Immature natural killer cell (primary cell): ENCODE data around the gene F12. TPM values are rescaled to one million over a fixed set of nuclear protein-coding genes. Genes with fewer than 3 reads are reported as not detected.

Experiments
- DNase-seq, 3 donors: peaks; one replicate each; pipeline ENCODE4 v3.0.0; 2022; ENCODE audit warnings: mixed read lengths in 1 of 3
- H3K27ac Mint-ChIP-seq, 6 donors: one replicate each; pipeline ENCODE4 v1.8.0; 2020; ENCODE audit warnings: mixed read lengths in 6 of 6, mild to moderate bottlenecking in 5 of 6, inconsistent platforms in 4 of 6, moderate library complexity in 3 of 6
- H3K27me3 Mint-ChIP-seq, 3 donors: one replicate each; pipeline ENCODE4 v1.8.0; 2020 to 2021; ENCODE audit warnings: low read depth in 3 of 3, mild to moderate bottlenecking in 3 of 3, mixed read lengths in 3 of 3, moderate library complexity in 3 of 3, inconsistent platforms in 1 of 3
- H3K36me3 Mint-ChIP-seq, 3 donors: one replicate each; pipeline ENCODE4 v1.8.0; 2020; ENCODE audit warnings: mixed read lengths in 3 of 3, inconsistent platforms in 2 of 3, mild to moderate bottlenecking in 2 of 3
- H3K4me1 Mint-ChIP-seq, 2 donors: one replicate each; pipeline ENCODE4 v1.8.0; 2020; ENCODE audit warnings: inconsistent platforms in 2 of 2, mild to moderate bottlenecking in 2 of 2, mixed read lengths in 2 of 2, moderate library complexity in 1 of 2
- H3K4me3 Mint-ChIP-seq, 5 donors: one replicate each; pipeline ENCODE4 v1.8.0; 2020; ENCODE audit warnings: mild to moderate bottlenecking in 5 of 5, mixed read lengths in 5 of 5, inconsistent platforms in 3 of 5, moderate library complexity in 3 of 5
- H3K9me3 Mint-ChIP-seq, 6 donors: one replicate each; pipeline ENCODE4 v1.8.0; 2020; ENCODE audit warnings: mild to moderate bottlenecking in 6 of 6, mixed read lengths in 6 of 6, inconsistent platforms in 4 of 6, moderate library complexity in 3 of 6
- polyA plus RNA-seq, 3 donors: library from polyadenylated mRNA; unstranded; fragments of 300-500 nt; fragmentation: Illumina TruSeq; gene quantifications; one replicate each; pipeline ENCODE4 v1.2.3, GENCODE V29; 2021

The F12 gene
- polyA plus RNA-seq, 3 donors from 2014 or later, result 1.3 to 2.3 TPM; not detected in 1

DNA sequence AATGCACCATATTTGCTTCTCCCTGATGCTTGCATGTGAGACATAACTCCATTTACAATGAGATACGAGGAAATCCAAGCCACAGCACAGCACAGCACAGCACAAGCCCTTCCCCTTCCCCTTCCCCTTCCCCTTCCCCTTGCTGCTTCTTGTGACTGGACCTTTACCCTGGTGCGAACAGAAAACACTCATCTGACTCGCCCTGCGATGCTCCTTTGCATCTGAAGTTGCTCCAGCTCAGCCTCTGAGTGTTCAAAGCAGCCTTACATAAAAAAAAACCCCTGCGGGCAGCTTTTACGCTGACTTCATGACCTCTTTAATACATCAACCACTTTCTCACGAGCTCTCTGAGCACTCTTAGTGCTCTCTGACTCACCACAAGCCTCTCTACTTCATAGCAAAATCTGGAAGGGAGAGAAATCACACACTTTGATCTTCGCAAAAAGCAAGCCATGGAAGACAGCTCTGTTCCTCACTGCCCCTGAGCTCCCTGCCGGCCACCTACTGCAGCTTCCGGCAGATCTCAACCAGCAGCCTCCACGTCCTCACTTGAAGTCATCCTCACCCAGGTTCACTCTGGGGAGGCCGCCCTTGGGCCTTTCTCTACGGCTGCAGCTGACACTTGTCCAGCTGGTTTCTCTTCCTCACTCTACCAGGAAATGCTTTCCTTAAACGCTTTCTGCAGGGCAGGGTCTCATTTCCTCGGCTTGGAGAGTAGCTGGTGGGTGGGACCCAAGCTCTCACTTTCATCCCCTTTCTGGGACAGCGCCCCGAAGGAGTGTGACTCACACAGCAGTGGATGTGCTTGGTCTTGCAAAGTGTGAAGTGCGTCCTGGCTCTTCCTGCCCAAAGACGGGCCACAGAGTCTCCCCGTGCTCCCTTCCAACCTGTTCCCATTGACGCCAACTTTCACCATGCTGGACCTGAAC lies 19.9 kb downstream of the F12 start:
- Mint-ChIP-seq H3K4me3 (peak overlapping the region; percentile 7 to 84 (median 60)), H3K4me1 (peaks cover 36 to 45% of the 10 kb centered on the region in 2 donors), H3K27me3 (peaks cover 5 to 12% (median 12%) of the 10 kb centered on the region in 3 donors), H3K9me3 (no peaks in the 10 kb centered on the region), H3K36me3 (no peaks in the 10 kb centered on the region), H3K27ac (peak overlapping the region; percentile 81 to 97 (median 91))
- peak; percentile 51 to 78 (median 57) for DNase-seq

DNA sequence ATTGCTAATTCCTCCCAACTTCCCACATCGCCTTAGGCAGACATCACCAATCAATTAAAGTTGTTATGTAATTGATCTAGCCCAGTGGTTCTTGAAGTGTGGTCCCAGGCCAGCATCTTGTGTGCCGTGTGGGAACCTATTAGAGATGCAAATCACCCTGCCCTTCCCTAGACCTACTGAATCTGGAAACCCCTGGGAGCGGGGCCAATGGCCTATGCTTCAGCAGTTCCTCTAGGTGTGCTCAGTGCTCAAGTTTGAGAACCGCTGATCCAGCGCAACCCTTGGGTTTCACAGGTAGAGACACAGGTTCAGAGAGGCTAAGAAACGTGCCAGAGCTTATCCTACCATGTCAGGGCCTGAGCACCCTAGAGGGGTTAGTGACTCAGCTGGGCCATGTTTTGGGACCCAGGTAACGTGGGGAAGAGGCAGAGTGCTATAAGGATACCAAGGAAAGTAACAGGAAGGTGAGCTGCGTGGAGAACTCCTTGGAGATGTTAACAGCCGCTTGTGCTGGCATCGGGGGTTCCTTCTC lies 20.8 kb downstream of the F12 start:
- H3K36me3 Mint-ChIP-seq, result no peaks in the 10 kb centered on the region
- H3K4me3 Mint-ChIP-seq, result peak overlapping the region in 3 of 5 donors; percentile 22 to 84 (median 72)
- H3K4me1 Mint-ChIP-seq, result peaks cover 36 to 48% of the 10 kb centered on the region in 2 donors
- no peak for DNase-seq
- H3K27me3 Mint-ChIP-seq, result peaks cover 5 to 12% (median 12%) of the 10 kb centered on the region in 3 donors
- no peaks in the 10 kb centered on the region for H3K9me3 Mint-ChIP-seq
- H3K27ac Mint-ChIP-seq, result peak overlapping the region; percentile 81 to 97 (median 91)

DNA sequence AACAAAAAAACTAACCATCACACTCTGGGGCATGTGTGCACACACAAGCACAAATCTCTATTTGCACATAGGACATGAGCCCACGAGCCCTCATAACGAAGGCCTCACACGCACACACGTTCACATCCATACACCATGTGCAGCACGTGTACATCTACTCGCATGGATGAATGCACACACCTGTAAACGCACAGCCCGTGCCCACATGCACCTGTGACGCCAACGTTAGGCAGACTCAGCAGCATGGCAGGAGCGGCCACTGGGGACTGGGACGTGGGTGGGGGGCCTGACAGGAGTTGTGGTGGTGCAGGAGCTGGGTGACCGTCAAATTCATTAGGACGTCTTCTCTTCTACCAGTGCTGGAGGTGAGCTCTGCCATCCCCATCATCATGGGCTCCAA lies 22.0 kb downstream of the F12 start:
- H3K36me3 Mint-ChIP-seq, result no peaks in the 10 kb centered on the region
- peaks cover 36 to 48% of the 10 kb centered on the region in 2 donors for H3K4me1 Mint-ChIP-seq
- no peak for DNase-seq
- H3K4me3 Mint-ChIP-seq, result peak overlapping the region in 2 of 5 donors; percentile 11 to 49
- peak overlapping the region in 1 of 6 donors; percentile 39 for H3K27ac Mint-ChIP-seq
- H3K27me3 Mint-ChIP-seq, result peaks cover 4 to 12% (median 12%) of the 10 kb centered on the region in 3 donors
- H3K9me3 Mint-ChIP-seq, result no peaks in the 10 kb centered on the region

DNA sequence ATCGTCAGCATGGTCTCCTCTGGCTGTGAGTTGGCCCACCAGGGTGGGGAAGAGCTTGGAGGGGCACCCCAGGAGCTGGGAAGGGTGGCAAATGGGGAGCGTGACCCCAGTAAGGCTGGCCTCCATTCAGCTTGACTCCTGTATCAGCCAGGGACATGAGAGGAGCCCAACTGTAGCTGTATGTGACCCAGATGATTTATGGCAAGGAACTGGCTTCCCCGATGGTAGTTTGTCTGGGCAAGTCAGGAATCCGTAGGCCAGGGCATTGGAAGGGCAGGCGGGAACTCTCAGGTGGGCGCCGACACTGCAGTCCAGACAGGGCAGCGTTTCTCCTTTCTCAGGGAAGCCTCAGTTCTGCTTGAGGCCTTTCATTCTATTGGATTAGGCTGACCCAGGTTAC lies 22.8 kb downstream of the F12 start:
- DNase-seq, result no peak
- Mint-ChIP-seq H3K9me3 (no peaks in the 10 kb centered on the region), H3K27ac (no peak overlapping the region), H3K4me1 (peaks cover 36 to 48% of the 10 kb centered on the region in 2 donors), H3K27me3 (peaks cover 4 to 12% (median 12%) of the 10 kb centered on the region in 3 donors), H3K4me3 (peak overlapping the region in 1 of 5 donors; percentile 29), H3K36me3 (no peaks in the 10 kb centered on the region)

DNA sequence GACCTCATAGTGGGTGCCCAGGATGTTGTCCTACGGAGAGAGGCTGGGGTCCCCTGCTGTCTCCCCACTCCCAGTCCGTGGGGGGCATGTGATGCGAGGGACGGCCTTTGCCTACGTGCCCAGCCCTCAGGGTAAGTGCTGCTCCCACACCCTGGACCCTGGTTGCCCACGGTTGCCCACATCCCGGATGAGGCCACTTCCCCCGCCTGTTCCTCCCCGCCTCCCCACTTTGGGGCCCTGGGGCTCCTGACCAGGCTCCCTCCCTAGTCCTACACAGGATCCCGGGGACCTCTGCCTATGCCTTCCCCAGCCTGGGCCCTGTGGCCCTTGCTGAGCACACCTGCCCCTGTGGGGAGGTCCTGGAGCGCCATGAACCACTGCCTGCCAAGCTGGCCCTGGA lies 23.6 kb downstream of the F12 start:
- no peak for DNase-seq
- H3K4me1 Mint-ChIP-seq, result peaks cover 36 to 41% of the 10 kb centered on the region in 2 donors
- H3K27me3 Mint-ChIP-seq, result peaks cover 6 to 12% (median 6%) of the 10 kb centered on the region in 3 donors
- H3K9me3 Mint-ChIP-seq, result no peaks in the 10 kb centered on the region
- H3K36me3 Mint-ChIP-seq, result no peaks in the 10 kb centered on the region
- peak overlapping the region in 1 of 6 donors; percentile 89 for H3K27ac Mint-ChIP-seq
- peak overlapping the region in 4 of 5 donors; percentile 0 to 75 (median 58) for H3K4me3 Mint-ChIP-seq

DNA sequence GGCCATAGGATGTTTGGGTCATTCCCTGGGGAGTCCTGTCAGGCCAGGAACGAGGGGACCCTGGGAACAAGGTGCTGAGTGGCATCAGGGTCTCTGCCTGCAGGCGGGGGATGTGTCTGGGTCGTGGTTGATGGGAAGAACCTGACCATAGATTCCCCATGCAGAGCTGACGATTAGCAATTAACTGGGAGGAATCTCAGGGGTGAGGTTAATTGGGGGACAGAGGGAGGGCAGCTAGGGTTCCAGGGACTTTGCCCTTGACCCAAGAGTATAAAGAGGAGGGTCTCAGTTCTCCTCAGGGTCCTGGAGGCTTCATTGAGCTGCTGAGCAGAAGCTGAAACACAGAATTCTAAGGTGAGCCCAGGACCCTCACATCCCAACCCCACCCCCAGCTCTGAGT lies 25.2 kb downstream of the F12 start, which contains the start of gene SLC34A1:
SLC34A1 (plus strand) TSS at position 301 of the 400 bp plus-strand sequence. CDS start 1,308 bp downstream, outside the sequence.
- H3K36me3 Mint-ChIP-seq, result no peaks in the 10 kb centered on the region
- peak within 1 kb of the TSS in 2 of 6 donors; percentile 70 to 89 for H3K27ac Mint-ChIP-seq
- H3K9me3 Mint-ChIP-seq, result no peaks in the 10 kb centered on the region
- peak within 1 kb of the TSS in 4 of 5 donors; percentile 0 to 75 (median 58) for H3K4me3 Mint-ChIP-seq
- DNase-seq, result no peak
- H3K4me1 Mint-ChIP-seq, result peaks cover 20 to 25% of the 10 kb centered on the region in 2 donors
- peaks cover 3 to 9% (median 4%) of the 10 kb centered on the region in 3 donors for H3K27me3 Mint-ChIP-seq

DNA sequence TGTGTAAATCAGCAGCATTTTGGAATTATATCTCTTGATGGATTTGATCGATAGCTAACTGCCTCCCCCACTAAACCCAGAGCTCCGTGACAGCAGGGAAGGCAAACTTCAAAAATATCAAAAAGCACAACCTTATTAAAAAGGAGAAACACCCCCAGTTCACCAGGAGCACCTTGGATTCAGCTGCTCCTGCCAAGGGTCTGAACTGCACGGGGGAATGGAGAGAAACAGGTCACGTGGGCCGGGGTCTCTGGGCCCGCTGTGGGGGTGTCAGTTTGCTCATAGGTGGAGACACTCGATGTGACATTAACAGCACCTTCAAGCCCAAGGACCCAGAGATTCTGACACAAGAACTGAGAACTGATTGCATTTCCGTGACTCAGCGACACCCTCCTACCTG lies 26.2 kb downstream of the F12 start:
- Mint-ChIP-seq H3K9me3 (no peaks in the 10 kb centered on the region), H3K4me3 (no peak overlapping the region), H3K27me3 (peaks cover 0 to 7% (median 4%) of the 10 kb centered on the region in 3 donors), H3K27ac (peak overlapping the region in 1 of 6 donors; percentile 57), H3K4me1 (peaks cover 11 to 16% of the 10 kb centered on the region in 2 donors), H3K36me3 (no peaks in the 10 kb centered on the region)
- DNase-seq, result no peak

DNA sequence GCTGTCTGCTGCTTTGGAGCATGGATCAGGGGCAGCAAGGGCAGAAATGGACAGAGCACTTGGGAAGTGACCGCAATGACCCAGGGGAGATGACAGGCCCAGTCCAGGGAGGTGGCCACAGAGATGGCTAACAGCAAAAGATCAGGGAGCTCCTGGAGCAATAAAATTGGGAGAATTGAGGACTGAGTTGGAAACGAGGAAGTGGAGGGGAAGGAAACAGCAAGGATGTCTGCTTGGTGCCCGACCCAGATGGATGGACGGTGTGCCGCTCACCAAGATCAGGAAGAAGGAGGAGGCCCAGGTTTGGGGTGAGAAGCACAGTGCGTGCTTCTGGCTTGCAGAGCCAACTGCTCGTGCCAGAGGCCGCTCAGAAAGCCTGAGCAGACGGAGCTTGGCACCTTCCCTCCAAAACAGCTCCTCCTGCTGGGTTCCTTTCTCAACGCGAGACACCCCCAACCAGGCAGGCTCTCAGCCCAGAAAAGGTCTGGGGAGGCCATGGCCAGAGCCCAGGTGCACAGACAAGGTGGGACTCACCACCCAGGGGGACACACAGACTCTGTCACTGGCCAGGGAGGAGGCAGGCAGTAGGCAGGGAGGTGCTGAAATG lies 26.8 kb downstream of the F12 start:
- H3K4me3 Mint-ChIP-seq, result no peak overlapping the region
- DNase-seq, result no peak
- no peaks in the 10 kb centered on the region for H3K36me3 Mint-ChIP-seq
- H3K4me1 Mint-ChIP-seq, result peaks cover 9 to 13% of the 10 kb centered on the region in 2 donors
- peaks cover 0 to 7% (median 4%) of the 10 kb centered on the region in 3 donors for H3K27me3 Mint-ChIP-seq
- H3K27ac Mint-ChIP-seq, result no peak overlapping the region
- no peaks in the 10 kb centered on the region for H3K9me3 Mint-ChIP-seq

DNA sequence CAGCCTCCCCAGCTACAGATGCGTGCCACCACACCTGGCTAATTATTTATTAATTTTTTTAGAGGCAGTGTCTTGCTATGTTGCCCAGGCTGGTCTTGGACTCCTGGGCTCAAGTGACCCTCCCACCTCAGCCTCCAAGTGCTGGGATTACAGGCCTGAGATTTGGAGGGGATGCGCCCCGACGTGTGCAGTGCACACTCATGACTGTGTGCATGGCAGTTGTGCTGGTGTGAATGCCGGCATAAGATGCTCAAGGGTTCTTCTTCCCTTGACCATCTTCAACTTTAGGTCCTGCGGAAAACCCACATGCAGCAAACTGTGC lies 28.6 kb downstream of the F12 start:
- peaks cover 1 to 7% (median 4%) of the 10 kb centered on the region in 3 donors for H3K27me3 Mint-ChIP-seq
- no peak overlapping the region for H3K27ac Mint-ChIP-seq
- no peak overlapping the region for H3K4me3 Mint-ChIP-seq
- H3K9me3 Mint-ChIP-seq, result no peaks in the 10 kb centered on the region
- no peak for DNase-seq
- H3K36me3 Mint-ChIP-seq, result no peaks in the 10 kb centered on the region
- H3K4me1 Mint-ChIP-seq, result peaks cover 9 to 13% of the 10 kb centered on the region in 2 donors

DNA sequence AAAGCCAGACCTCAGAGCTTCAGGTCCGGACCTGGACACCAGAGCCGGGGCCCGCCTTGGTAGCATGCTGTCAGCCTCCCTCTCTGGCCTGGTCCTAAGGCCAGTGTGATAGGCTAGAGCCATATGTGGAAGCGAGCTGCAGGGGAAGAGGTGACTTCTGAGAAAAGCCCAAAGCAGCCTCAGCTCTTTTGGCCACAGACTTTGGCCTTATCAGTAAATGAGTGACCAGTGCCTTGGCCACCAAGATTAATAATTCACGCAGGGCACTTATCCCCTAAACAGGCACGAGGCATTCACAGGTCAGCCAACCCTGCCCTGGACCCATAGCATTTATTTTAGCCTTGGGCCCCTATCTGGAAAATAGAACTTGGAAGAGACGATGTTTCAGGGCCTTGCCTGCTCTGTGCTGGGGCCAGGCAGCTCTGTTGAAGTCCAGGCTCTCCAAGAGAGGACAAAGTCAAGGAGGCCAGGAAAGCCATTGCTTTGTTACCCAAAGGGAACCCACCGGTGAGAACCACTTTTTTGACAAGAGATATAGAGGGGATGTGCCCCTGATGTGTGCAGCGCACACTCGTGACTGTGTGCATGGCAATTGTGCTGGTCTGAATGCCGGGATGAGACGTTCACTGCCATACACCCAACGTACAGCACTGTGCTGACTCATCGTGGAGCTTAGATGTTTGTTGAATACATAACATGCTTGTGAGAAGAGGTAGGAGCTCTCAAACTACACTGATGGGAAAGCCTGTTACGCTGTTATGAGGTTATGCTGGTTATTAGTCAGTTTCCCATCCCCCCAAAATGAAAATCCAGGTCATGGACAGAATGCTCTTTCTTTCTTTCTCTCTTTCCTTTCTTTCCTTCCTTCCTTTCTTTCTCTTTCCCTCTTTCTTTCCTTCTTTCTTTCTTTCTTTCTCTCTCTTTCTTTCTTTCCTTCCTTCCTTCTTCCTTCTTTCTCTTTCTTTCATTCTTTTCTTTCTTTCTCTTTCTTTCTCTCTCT lies 30.2 kb downstream of the F12 start:
- H3K4me3 Mint-ChIP-seq, result no peak overlapping the region
- DNase-seq, result no peak
- peaks cover 1 to 4% (median 2%) of the 10 kb centered on the region in 3 donors for H3K27me3 Mint-ChIP-seq
- H3K9me3 Mint-ChIP-seq, result no peaks in the 10 kb centered on the region
- peaks cover 0 to 3% of the 10 kb centered on the region in 2 donors for H3K4me1 Mint-ChIP-seq
- H3K27ac Mint-ChIP-seq, result peak overlapping the region in 1 of 6 donors; percentile 38
- H3K36me3 Mint-ChIP-seq, result no peaks in the 10 kb centered on the region

DNA sequence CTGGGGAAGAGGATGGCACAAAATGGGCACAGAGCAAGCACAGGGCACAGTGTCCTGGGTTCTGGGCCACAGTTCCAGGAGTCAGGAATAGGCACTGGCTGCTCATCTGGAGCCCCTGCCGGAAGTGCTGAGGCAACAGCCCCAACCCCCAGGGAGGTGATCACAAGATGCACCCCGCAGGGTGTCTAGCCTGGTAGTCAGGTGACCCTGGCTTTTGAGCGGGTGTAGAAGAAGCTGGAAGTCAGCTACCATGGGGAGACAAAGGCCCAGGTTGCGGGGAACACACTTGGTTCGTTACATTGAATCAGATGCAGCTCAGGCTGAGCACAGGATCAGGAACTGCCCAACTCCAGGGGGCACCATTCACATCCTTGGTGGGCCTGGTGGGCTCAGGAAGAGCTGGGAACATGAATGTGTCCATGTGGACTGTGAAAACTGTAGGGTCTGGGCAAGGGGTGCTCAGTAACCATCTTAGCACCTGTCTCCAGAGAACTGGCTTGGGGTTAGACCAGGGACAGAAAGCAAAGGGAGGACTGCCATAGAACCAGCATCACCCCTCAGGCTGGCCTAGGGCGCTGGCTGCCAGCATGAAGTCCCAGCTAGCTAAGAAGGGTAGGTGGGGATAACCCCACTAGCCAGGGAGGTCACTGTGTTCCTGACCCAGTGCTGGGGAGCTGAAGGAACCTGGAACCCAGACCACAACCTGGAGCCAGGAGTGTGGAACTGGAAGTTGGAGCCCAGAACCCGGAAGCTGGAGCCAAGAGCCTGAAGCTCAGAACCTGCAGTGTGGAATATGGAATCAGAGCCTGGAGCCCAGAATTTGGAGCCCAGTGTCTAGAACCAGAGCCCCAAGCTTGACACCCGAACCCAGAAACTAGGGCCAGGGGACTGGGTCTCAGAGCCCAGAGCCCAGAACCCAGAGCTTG lies 31.2 kb downstream of the F12 start:
- Mint-ChIP-seq H3K36me3 (no peaks in the 10 kb centered on the region), H3K27ac (peak overlapping the region in 1 of 6 donors; percentile 4), H3K4me3 (no peak overlapping the region), H3K27me3 (peaks cover 1 to 5% (median 2%) of the 10 kb centered on the region in 3 donors), H3K4me1 (peaks cover 2 to 11% of the 10 kb centered on the region in 2 donors), H3K9me3 (no peaks in the 10 kb centered on the region)
- no peak for DNase-seq

DNA sequence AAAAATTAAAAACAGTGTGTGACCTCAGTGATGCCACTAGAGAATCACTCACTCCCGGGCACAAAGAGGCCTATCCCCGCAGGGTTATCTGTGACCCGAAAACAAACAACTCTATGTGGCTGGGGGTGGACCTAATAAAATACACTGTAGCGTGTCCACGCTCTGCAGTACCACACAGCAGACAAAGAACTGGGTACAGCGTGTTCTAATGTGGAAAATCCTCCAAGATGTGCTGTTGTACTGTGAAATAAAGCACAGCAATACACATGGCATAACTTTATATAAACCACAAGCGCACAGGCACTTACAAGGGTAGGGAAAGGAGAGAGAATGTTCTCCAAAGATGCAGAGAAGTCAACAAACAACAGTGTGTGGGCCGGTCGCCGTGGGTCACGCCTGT lies 33.3 kb downstream of the F12 start:
- H3K27ac Mint-ChIP-seq, result peak overlapping the region in 2 of 6 donors; percentile 21 to 23
- no peak overlapping the region for H3K4me3 Mint-ChIP-seq
- peaks cover 0 to 3% (median 0%) of the 10 kb centered on the region in 3 donors for H3K36me3 Mint-ChIP-seq
- H3K4me1 Mint-ChIP-seq, result peaks cover 22 to 27% of the 10 kb centered on the region in 2 donors
- peaks cover 1 to 5% (median 2%) of the 10 kb centered on the region in 3 donors for H3K27me3 Mint-ChIP-seq
- no peak for DNase-seq
- no peaks in the 10 kb centered on the region for H3K9me3 Mint-ChIP-seq
